ENCODE results near the gene FBLL1. TPM values are rescaled to one million over a fixed set of nuclear protein-coding genes. Genes with fewer than 3 reads are reported as not detected.
A peak's percentile ranks its signal among the peaks of the same experiment; 100 is the strongest.
"Not testable (repeated sequence)": the region's sequence is repeated elsewhere in the genome, so short reads cannot be mapped to it uniquely, and the experiment has no call there.

Gene FBLL1
- total and polyA plus RNA-seq, 5 donors, result 0.09 TPM; not detected in 4

DNA sequence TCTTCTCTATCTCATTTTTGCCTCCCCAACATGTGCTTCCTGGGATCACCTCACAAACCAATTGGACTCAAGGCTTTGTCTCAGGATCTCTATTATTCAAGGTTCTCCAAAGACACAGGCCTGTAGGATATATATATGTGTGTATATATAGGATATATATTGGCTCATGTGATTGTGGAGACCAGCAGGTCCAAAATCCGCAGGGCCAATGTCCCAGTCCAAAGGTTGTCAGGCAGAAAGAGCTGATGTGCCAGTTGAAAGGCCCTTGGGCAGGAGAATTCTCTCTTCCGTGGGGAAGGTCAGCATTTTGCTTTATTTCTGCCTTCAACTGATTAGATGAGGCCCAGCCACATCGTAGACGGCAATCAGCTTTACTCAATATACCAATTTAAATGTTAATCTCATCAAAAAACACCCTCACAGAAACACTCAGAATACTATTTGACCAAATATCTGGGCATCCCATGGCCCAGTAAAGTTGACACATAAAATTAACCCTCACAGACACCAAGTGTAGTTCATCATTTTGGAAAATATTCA lies 1.3 kb upstream of the FBLL1 start:
- no peaks in the 10 kb centered on the region for H3K4me1 ChIP-seq (ENCODE audit: control insufficient read depth, insufficient read depth, low read length)
- 80% methylated on average over 4 of the region's 4 CpGs for WGBS
- DNase-seq, result no peak
- no peaks in the 10 kb centered on the region for H3K27me3 ChIP-seq (ENCODE audit: control insufficient read depth, insufficient read depth)
- no peak for ATAC-seq
- no peak overlapping the region for H3K27ac ChIP-seq (ENCODE audit: low read length)
- H3K4me3 ChIP-seq (ENCODE audit: low read length), result no peak overlapping the region
- intact Hi-C loops (cut with DNase I), result no loop called here
- no peaks in the 10 kb centered on the region for H3K9me3 ChIP-seq (ENCODE audit: control insufficient read depth, low read length)

DNA sequence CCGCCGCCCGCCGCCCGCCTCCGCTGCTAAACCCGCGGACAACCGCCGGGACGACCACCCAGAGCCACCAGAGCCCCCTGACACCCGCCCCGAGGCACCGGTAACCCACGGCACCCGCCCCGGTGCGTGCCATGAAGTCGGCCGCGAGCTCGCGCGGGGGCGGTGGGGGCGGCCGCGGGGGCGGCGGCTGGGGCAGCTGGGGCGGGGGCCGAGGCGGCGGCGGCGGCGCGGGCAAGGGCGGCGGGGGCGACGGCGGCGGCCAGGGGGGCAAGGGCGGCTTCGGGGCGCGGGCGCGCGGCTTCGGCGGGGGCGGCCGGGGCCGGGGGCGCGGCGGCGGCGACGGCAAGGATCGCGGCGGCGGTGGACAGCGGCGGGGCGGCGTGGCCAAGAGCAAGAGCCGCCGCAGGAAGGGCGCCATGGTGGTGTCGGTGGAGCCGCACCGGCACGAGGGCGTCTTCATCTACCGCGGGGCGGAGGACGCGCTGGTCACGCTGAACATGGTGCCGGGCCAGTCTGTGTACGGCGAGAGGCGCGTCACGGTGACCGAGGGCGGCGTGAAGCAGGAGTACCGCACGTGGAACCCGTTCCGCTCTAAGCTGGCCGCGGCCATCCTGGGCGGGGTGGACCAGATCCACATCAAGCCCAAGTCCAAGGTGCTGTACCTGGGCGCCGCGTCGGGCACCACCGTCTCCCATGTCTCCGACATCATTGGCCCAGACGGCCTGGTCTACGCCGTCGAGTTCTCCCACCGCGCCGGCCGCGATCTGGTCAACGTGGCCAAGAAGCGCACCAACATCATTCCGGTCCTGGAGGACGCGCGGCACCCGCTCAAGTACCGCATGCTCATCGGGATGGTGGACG lies 499 bp downstream of the FBLL1 start:
- intact Hi-C loops (cut with DNase I), result no loop called here
- Histone ChIP-seq H3K4me3 (ENCODE audit: low read length) (peak overlapping the region; percentile 50), H3K4me1 (ENCODE audit: control insufficient read depth, insufficient read depth, low read length) (no peaks in the 10 kb centered on the region), H3K27ac (ENCODE audit: low read length) (no peak overlapping the region), H3K27me3 (ENCODE audit: control insufficient read depth, insufficient read depth) (no peaks in the 10 kb centered on the region), H3K9me3 (ENCODE audit: control insufficient read depth, low read length) (no peaks in the 10 kb centered on the region)
- 14% methylated on average over 124 of the region's 125 CpGs for WGBS
- peak; percentile 33 to 49 for ATAC-seq
- DNase-seq, result peak; percentile 16 to 55 (median 51)

DNA sequence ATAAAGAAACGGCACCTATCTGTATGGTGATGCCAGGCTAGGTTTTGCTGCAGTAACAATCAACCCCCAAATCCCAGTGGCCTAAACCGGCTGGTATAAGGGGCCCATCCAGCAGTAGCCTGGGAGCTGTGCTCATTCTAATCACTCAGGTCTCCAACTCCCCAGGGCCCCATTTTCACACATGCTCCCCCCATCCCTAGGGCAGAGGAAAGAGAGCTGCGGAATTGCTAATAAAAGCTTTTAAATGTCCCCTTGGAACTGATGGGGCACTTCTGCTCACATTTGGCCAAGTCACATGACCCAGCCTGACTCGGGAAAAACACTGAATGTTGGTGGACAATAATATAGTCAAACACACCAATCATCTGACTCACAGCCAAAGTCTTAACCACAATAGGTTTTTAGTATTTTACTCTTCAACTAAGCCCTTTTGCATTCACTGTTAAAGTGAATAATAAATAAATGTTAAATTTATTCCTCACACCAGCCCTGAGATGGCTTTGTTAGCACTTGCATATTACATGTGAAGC lies 1.6 kb downstream of the FBLL1 start:
- Histone ChIP-seq H3K27me3 (ENCODE audit: control insufficient read depth, insufficient read depth) (no peaks in the 10 kb centered on the region), H3K9me3 (ENCODE audit: control insufficient read depth, low read length) (no peaks in the 10 kb centered on the region), H3K4me3 (ENCODE audit: low read length) (no peak overlapping the region), H3K27ac (ENCODE audit: low read length) (no peak overlapping the region), H3K4me1 (ENCODE audit: control insufficient read depth, insufficient read depth, low read length) (no peaks in the 10 kb centered on the region)
- intact Hi-C loops (cut with DNase I), result no loop called here
- no peak for DNase-seq
- 81% methylated on average over 4 of the region's 4 CpGs for WGBS
- ATAC-seq, result no peak

DNA sequence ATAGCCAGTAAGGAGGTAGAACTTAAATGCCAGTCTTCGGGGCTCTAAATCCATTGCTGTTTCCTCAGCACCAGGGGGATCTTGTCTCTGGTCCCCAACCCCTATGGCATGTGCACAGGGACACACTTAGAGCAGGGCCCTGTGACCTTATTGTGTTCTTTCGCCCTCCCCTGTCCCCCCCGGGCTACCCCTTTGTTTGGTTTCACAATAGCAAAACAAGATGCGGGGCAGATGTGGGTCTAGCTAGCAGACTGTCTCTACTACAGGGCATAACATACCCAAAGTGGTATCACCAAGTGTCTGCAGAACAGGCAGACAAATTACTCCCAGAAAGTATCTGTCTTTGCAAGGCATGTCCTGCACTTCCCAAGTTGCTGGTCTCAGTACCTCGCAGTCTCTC lies 2.1 kb downstream of the FBLL1 start:
- DNase-seq (no peak), ATAC-seq (no peak)
- Histone ChIP-seq H3K9me3 (ENCODE audit: control insufficient read depth, low read length) (no peaks in the 10 kb centered on the region), H3K4me1 (ENCODE audit: control insufficient read depth, insufficient read depth, low read length) (no peaks in the 10 kb centered on the region), H3K4me3 (ENCODE audit: low read length) (no peak overlapping the region), H3K27me3 (ENCODE audit: control insufficient read depth, insufficient read depth) (no peaks in the 10 kb centered on the region), H3K27ac (ENCODE audit: low read length) (no peak overlapping the region)
- intact Hi-C loops (cut with DNase I), result no loop called here
- WGBS, result 85% methylated on average over 5 of the region's 5 CpGs

DNA sequence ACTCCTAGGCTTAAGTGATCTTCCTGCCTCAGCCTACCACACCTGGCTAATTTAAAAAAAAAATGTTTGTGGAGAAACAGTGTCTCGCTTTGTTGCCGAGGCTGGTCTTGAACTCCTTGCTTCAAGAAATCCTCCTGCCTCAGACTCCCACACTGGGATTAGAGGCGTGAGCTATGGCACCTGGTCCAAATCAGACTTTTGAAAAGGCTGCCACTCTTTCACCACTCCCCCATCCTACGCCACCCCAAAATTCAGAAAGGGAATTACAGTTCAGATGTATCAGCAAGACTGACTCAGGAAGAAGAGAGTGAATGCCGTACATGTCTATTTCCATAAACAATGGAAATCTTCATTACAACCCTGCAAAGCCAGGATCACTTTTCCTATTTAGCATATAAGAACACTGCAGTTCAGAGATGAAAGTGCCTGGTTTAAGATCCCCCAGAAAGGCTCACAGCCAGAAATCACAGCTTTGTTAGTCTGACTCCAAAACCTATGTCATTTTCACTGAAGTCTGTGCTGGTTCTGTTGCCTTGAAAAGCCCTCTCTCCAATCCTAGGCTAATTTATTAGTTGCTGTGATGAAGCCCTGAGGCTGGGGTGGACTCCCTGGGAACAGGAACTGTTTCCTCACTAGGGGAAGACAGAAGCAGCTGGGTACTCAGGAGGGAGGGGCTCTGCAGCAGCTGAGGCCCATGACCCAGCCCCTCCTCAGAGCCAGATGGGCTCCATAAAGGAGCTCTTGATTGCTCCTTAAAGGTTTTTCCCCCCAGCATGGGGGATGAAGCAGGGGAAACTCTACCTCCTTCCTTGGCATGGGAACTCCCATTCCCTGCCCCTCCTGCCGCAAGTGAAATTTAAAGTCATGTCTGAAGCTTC lies 3.1 kb downstream of the FBLL1 start:
- ATAC-seq, result no peak

DNA sequence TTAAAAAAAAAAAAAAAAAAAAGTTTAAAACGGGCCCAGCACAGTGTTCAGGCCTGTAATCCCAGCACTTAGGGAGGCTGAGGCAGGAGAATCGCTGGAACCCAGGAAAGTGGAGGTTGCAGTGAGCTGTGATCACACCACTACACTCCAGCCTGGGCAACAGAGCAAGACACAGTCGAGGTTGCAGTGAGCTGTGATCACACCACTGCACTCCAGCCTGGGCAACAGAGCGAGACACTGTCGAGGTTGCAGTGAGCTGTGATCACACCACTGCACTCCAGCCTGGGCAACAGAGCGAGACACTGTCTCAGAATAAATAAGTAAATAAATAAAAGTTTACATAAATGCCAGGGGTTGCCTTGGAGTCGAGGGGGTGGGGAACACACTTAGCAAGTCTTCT lies 5.2 kb downstream of the FBLL1 start:
- DNase-seq; intact Hi-C loops (cut with DNase I); H3K4me1 ChIP-seq (ENCODE audit: control insufficient read depth, insufficient read depth, low read length); H3K27ac ChIP-seq (ENCODE audit: low read length); ATAC-seq; H3K27me3 ChIP-seq (ENCODE audit: control insufficient read depth, insufficient read depth); H3K4me3 ChIP-seq (ENCODE audit: low read length); H3K9me3 ChIP-seq (ENCODE audit: control insufficient read depth, low read length): not testable (repeated sequence)
- WGBS, result 82% methylated on average over 7 of the region's 7 CpGs

More for the DNA sequence above, 3.1 kb downstream of the FBLL1 start:
- H3K27ac ChIP-seq (ENCODE audit: low read length), result no peak overlapping the region
- WGBS, result 75% methylated on average over 6 of the region's 6 CpGs
- no peak for DNase-seq
- no peaks in the 10 kb centered on the region for H3K4me1 ChIP-seq (ENCODE audit: control insufficient read depth, insufficient read depth, low read length)
- H3K4me3 ChIP-seq (ENCODE audit: low read length), result no peak overlapping the region
- H3K27me3 ChIP-seq (ENCODE audit: control insufficient read depth, insufficient read depth), result no peaks in the 10 kb centered on the region
- intact Hi-C loops (cut with DNase I), result no loop called here
- H3K9me3 ChIP-seq (ENCODE audit: control insufficient read depth, low read length), result no peaks in the 10 kb centered on the region

DNA sequence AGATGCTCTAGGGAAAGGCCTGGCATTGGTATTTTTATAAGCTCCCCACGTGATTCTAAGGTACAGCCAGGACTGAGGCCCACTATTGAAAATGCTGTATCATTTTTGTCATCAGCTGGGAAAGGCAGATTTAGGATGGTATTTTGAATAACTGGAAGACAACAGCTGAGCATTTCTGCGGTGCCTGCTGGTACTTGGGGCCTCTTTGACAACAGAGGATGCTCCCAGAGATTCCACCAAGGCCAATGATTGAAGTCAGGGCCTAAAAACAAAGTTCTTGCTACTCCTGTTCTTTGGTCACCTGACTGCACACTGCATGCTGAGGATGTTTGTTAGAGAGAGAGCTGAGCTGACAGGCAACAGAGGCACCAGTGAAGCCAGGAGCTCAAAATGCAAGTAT lies 8.1 kb downstream of the FBLL1 start:
- H3K27me3 ChIP-seq (ENCODE audit: control insufficient read depth, insufficient read depth), result no peaks in the 10 kb centered on the region
- no peaks in the 10 kb centered on the region for H3K9me3 ChIP-seq (ENCODE audit: control insufficient read depth, low read length)
- intact Hi-C loops (cut with DNase I), result loop anchor here in 1 of 4 donors (5.0 kb wide), 1 partner anchor 260 kb away; no protein-coding TSS in a partner anchor
- no peak for DNase-seq
- H3K4me1 ChIP-seq (ENCODE audit: control insufficient read depth, insufficient read depth, low read length), result no peaks in the 10 kb centered on the region
- ATAC-seq, result no peak
- WGBS, result 74% methylated on average over 2 of the region's 2 CpGs
- no peak overlapping the region for H3K27ac ChIP-seq (ENCODE audit: low read length)
- no peak overlapping the region for H3K4me3 ChIP-seq (ENCODE audit: low read length)

DNA sequence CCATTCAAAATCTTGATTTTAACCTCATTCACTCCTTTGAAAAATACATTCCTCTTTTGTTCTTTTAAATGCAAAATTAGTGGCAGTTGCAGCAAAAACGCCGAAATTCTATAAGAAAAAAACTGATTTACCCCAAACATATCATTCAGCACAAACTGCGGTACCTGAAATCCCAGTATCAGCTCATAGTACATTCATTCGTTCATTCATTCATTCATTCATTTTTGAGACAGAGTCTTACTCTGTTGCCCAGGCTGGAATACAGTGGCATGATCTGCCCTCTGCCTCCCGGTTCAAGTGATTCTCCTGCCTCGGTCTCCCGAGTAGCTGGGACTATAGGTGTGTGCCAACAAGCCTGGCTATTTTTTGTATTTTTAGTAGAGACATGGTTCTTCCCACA lies 20.4 kb downstream of the FBLL1 start:
- H3K27me3 ChIP-seq (ENCODE audit: control insufficient read depth, insufficient read depth), result no peaks in the 10 kb centered on the region
- WGBS, result 98% methylated on average over 7 of the region's 7 CpGs
- ATAC-seq, result no peak
- H3K4me1 ChIP-seq (ENCODE audit: control insufficient read depth, insufficient read depth, low read length), result peaks cover 5% of the 10 kb centered on the region
- H3K4me3 ChIP-seq (ENCODE audit: low read length), result no peak overlapping the region
- intact Hi-C loops (cut with DNase I), result no loop called here
- no peak for DNase-seq
- H3K9me3 ChIP-seq (ENCODE audit: control insufficient read depth, low read length), result no peaks in the 10 kb centered on the region
- H3K27ac ChIP-seq (ENCODE audit: low read length), result no peak overlapping the region

DNA sequence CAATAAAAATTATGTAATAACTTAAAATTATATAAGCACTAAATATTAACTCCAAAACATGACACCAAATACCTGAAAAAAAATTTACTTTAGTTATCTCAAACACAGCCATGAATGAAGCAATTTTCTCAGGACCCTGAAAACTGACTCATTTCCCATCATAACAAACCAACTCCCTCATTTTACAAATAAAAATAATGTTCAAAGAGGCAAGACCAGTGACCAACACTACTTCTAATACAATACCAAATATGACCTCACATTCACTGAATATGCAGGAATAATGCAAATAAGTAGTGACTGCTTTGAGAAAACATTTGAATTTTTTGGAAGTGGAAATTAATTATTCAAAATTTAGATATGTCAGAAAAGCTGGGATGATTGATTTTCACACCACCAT lies 21.6 kb downstream of the FBLL1 start:
- intact Hi-C loops (cut with DNase I), result no loop called here
- Histone ChIP-seq H3K4me3 (ENCODE audit: low read length) (no peak overlapping the region), H3K4me1 (ENCODE audit: control insufficient read depth, insufficient read depth, low read length) (peaks cover 5% of the 10 kb centered on the region), H3K27me3 (ENCODE audit: control insufficient read depth, insufficient read depth) (no peaks in the 10 kb centered on the region), H3K27ac (ENCODE audit: low read length) (no peak overlapping the region), H3K9me3 (ENCODE audit: control insufficient read depth, low read length) (no peaks in the 10 kb centered on the region)
- no peak for ATAC-seq
- no peak for DNase-seq

DNA sequence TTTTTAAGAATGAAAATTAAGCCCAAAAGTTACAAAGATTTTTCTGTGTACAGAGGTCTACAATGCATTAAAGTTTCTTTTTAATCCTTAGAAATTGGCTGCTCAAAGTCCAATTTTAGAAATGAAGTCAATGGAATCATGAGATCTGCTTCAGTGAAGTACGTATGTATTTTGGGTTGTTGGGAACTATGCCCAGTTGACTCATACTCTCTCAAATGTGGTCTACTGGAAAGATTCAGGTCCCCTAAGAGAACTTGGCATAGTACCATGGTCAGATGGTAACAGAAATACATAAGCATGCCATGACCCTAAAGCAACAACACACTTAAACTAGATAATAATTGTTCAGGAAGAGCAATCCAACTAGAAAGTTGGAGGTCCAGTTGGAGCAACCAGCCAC lies 23.0 kb downstream of the FBLL1 start:
- ATAC-seq (peak in 1 of 2 donors; percentile 74), DNase-seq (no peak)
- peaks cover 5% of the 10 kb centered on the region for H3K4me1 ChIP-seq (ENCODE audit: control insufficient read depth, insufficient read depth, low read length)

More for the DNA sequence above, 23.0 kb downstream of the FBLL1 start:
- Histone ChIP-seq H3K27ac (ENCODE audit: low read length) (peak overlapping the region; percentile 54), H3K9me3 (ENCODE audit: control insufficient read depth, low read length) (no peaks in the 10 kb centered on the region), H3K27me3 (ENCODE audit: control insufficient read depth, insufficient read depth) (no peaks in the 10 kb centered on the region), H3K4me3 (ENCODE audit: low read length) (no peak overlapping the region)
- WGBS, result 40% methylated on average over 1 of the region's 1 CpG
- intact Hi-C loops (cut with DNase I), result no loop called here
